HepG2 (cell line): ENCODE measurements around the gene MBD3L5. TPM values are rescaled to one million over a fixed set of nuclear protein-coding genes. Genes with fewer than 3 reads are reported as not detected.

Experiments used
- AKAP8 ChIP-seq: sonication (generic); formaldehyde crosslinking; IDR thresholded peaks from 2 replicates; pipeline ENCODE4 v1.5.1; 2020; ENCODE audit warnings: mild to moderate bottlenecking, missing genetic modification reagents
- CREM ChIP-seq, 2 experiments: sonication (generic) in 1 of 2; formaldehyde crosslinking in 1 of 2; IDR thresholded peaks; 2 replicates each; pipeline versions ENCODE4 v1.4.0 to v1.6.1; 2016 to 2020; ENCODE audit warnings: antibody characterized with exemption in 1 of 2, mild to moderate bottlenecking in 1 of 2, missing genetic modification reagents in 1 of 2
- E2F1 ChIP-seq: sonication (generic); formaldehyde crosslinking; IDR thresholded peaks from 2 replicates; pipeline ENCODE4 v1.5.0; 2020; ENCODE audit warnings: missing genetic modification reagents
- ETV5 ChIP-seq: IDR thresholded peaks from 2 replicates; pipeline ENCODE4 v1.6.1; 2018; ENCODE audit warnings: missing biosample characterization, missing genetic modification reagents, inconsistent platforms, borderline replicate concordance
- FOXO4 ChIP-seq: sonication (generic); formaldehyde crosslinking; conservative IDR thresholded peaks from 2 replicates; pipeline ENCODE4 v1.8.1; 2023; ENCODE audit warnings: missing genetic modification reagents
- GLI4 ChIP-seq: sonication (generic); formaldehyde crosslinking; IDR thresholded peaks from 2 replicates; pipeline ENCODE4 v1.5.1; 2020; ENCODE audit warnings: missing genetic modification reagents, mild to moderate bottlenecking, moderate library complexity, borderline replicate concordance
- MAFG ChIP-seq: sonication (generic); formaldehyde crosslinking; IDR thresholded peaks from 2 replicates; pipeline ENCODE4 v1.5.1; 2020; ENCODE audit warnings: mild to moderate bottlenecking, missing genetic modification reagents
- MTF1 ChIP-seq: sonication (generic); formaldehyde crosslinking; IDR thresholded peaks from 2 replicates; pipeline ENCODE4 v1.5.0; 2020; ENCODE audit warnings: missing genetic modification reagents
- MZF1 ChIP-seq: sonication (generic); formaldehyde crosslinking; IDR thresholded peaks from 2 replicates; pipeline ENCODE4 v1.8.1; 2023; ENCODE audit warnings: mild to moderate bottlenecking, missing genetic modification reagents, borderline replicate concordance
- NBN ChIP-seq: fragments of 450-650 bp; conservative IDR thresholded peaks from 2 replicates; pipeline ENCODE4 v1.6.1; 2017
- NONO ChIP-seq, 2 experiments: fragments of 450-650 bp in 1 of 2; sonication (generic) in 1 of 2; formaldehyde crosslinking in 1 of 2; IDR thresholded peaks in 1 of 2; conservative IDR thresholded peaks in 1 of 2; 2 replicates each; pipeline versions ENCODE4 v1.6.1 to v1.8.0; 2017 to 2022; ENCODE audit warnings: mild to moderate bottlenecking in 1 of 2, missing genetic modification reagents in 1 of 2, moderate library complexity in 1 of 2
- NR2C2 ChIP-seq: sonication (generic); formaldehyde crosslinking; IDR thresholded peaks from 2 replicates; pipeline ENCODE4 v1.4.0; 2020; ENCODE audit warnings: missing genetic modification reagents, mild to moderate bottlenecking, moderate library complexity, borderline replicate concordance
- PITX1 ChIP-seq: sonication (generic); formaldehyde crosslinking; IDR thresholded peaks from 2 replicates; pipeline ENCODE4 v1.5.1; 2020; ENCODE audit warnings: mild to moderate bottlenecking, missing genetic modification reagents
- SIN3A ChIP-seq: IDR thresholded peaks from 2 replicates; pipeline ENCODE4 v1.6.1; 2011; ENCODE audit warnings: low read depth, mild to moderate bottlenecking, control low read depth, low read length, borderline replicate concordance
- TRAFD1 ChIP-seq: sonication (generic); formaldehyde crosslinking; IDR thresholded peaks from 2 replicates; pipeline ENCODE4 v1.5.1; 2020; ENCODE audit warnings: missing genetic modification reagents, mild to moderate bottlenecking, borderline replicate concordance
- ZFP36L1 ChIP-seq: sonication (generic); formaldehyde crosslinking; IDR thresholded peaks from 2 replicates; pipeline ENCODE4 v1.8.0; 2022; ENCODE audit warnings: mild to moderate bottlenecking, missing genetic modification reagents, moderate library complexity
- ZNF296 ChIP-seq: sonication (generic); formaldehyde crosslinking; conservative IDR thresholded peaks from 2 replicates; pipeline ENCODE4 v1.5.0; 2020; ENCODE audit warnings: mild to moderate bottlenecking, missing genetic modification reagents
- ZNF350 ChIP-seq: sonication (generic); formaldehyde crosslinking; IDR thresholded peaks from 2 replicates; pipeline ENCODE4 v1.4.0; 2020; ENCODE audit warnings: mild to moderate bottlenecking, low read depth, missing genetic modification reagents, borderline replicate concordance
- ZNF446 ChIP-seq: sonication (generic); formaldehyde crosslinking; IDR thresholded peaks from 2 replicates; pipeline ENCODE4 v1.5.0; 2020; ENCODE audit warnings: mild to moderate bottlenecking, missing genetic modification reagents
- ZNF468 ChIP-seq: sonication (generic); formaldehyde crosslinking; IDR thresholded peaks from 2 replicates; pipeline ENCODE4 v1.8.0; 2022; ENCODE audit warnings: mild to moderate bottlenecking, moderate library complexity, missing genetic modification reagents
- ZNF605 ChIP-seq: sonication (generic); formaldehyde crosslinking; IDR thresholded peaks from 2 replicates; pipeline ENCODE4 v1.8.0; 2022; ENCODE audit warnings: mild to moderate bottlenecking, missing genetic modification reagents
- ZNF619 ChIP-seq: sonication (generic); formaldehyde crosslinking; IDR thresholded peaks from 2 replicates; pipeline ENCODE4 v1.4.0; 2020; ENCODE audit warnings: mild to moderate bottlenecking, missing genetic modification reagents
- ZNF644 ChIP-seq: IDR thresholded peaks from 2 replicates; pipeline ENCODE4 v1.6.1; 2016; ENCODE audit warnings: low read depth
- ZNF782 ChIP-seq: sonication (generic); formaldehyde crosslinking; IDR thresholded peaks from 2 replicates; pipeline ENCODE4 v1.4.0; 2020; ENCODE audit warnings: missing genetic modification reagents, mild to moderate bottlenecking, borderline replicate concordance
- polyA plus RNA-seq, 8 experiments: library from polyadenylated mRNA; depleted of rRNA in 3 of 8; stranded (reverse) in 7 of 8; unstranded in 1 of 8; fragments of >200 nt; fragmentation: Illumina TruSeq in 4 of 8; extraction: Trizol in 4 of 8; gene quantifications; 2 replicates each; pipeline versions ENCODE4 v1.2.1 to v1.2.3, GENCODE V29; 2011 to 2016; ENCODE audit warnings: low read depth in 4 of 8, missing spikeins in 1 of 8, mixed read lengths in 1 of 8; ENCODE audit not compliant: insufficient read depth in 1 of 8
- total RNA-seq, 5 experiments: library from RNA; depleted of rRNA; stranded (reverse); fragments of >200 nt; fragmentation: Illumina TruSeq; extraction: Trizol; gene quantifications; 2 replicates each; pipeline ENCODE4 v1.2.3, GENCODE V29; 2016; ENCODE audit warnings: low read depth in 1 of 5

The MBD3L5 gene
- total and polyA plus RNA-seq, 2 of the 13 experiments (the other 11 are each of a cell fraction or from before 2014, with no cell fraction given): not detected

GRCh38 chr19:7069042-7069903, 38.9 kb downstream of the MBD3L5 start, which contains the start of gene ZNF557 (continued):
- TF ChIP-seq FOXO4 (CRISPR knock-in tag): no peak
- peak; percentile 62 for TF ChIP-seq CREM (IDR thresholded peaks at IDR 0.05)
- TF ChIP-seq CREM (CRISPR knock-in tag; IDR thresholded peaks at IDR 0.05): no peak
- TF ChIP-seq MTF1: no peak
- no peak for TF ChIP-seq NONO (IDR thresholded peaks at IDR 0.05)
- TF ChIP-seq NONO (CRISPR knock-in tag; conservative IDR thresholded peaks at IDR 0.05): 0 out of 2 replicates have a peak, but pooled peaks have one; percentile 36
- TF ChIP-seq NBN: no peak
- TF ChIP-seq GLI4 (CRISPR knock-in tag): no peak; the same call in 1 of the 2 replicates
- no peak for TF ChIP-seq ZNF468 (CRISPR knock-in tag)
- TF ChIP-seq ETV5 (CRISPR knock-in tag): peak; percentile 76
- no peak for TF ChIP-seq ZNF446 (CRISPR knock-in tag)
- no peak for TF ChIP-seq ZNF644
- TF ChIP-seq PITX1: no peak
- TF ChIP-seq ZNF605 (CRISPR knock-in tag): peak; percentile 34; the same call in 1 of the 2 replicates
- peak; percentile 56; the same call in 1 of the 2 replicates for TF ChIP-seq ZFP36L1 (CRISPR knock-in tag)
- TF ChIP-seq MZF1 (CRISPR knock-in tag): no peak
- no peak for TF ChIP-seq AKAP8 (CRISPR knock-in tag)
- TF ChIP-seq TRAFD1: no peak
- no peak for TF ChIP-seq ZNF782
- TF ChIP-seq ZNF350 (CRISPR knock-in tag): peak; percentile 87
- TF ChIP-seq ZNF296: no peak
- peak; percentile 43 for TF ChIP-seq E2F1 (CRISPR knock-in tag)
- no peak for TF ChIP-seq ZNF619
- TF ChIP-seq MAFG (CRISPR knock-in tag): no peak
- TF ChIP-seq NR2C2 (CRISPR knock-in tag): peak; percentile 91
- TF ChIP-seq SIN3A: peak; percentile 83; the same call in 1 of the 2 replicates
